Common myeloid progenitor, CD34-positive (primary cell): ENCODE measurements around the gene FAAP24.
"Not testable (repeated sequence)": the region's sequence is repeated elsewhere in the genome, so short reads cannot be mapped to it uniquely, and the experiment has no call there.

Source experiments
- CTCF ChIA-PET: fragments of 350-600 bp; sonication (Branson Sonifier 250); formaldehyde crosslinking; loops from one replicate; lab custom pipeline; 2021; ENCODE audit warnings: antibody characterized with exemption; lab: Charles Lee
- POLR2A ChIA-PET: fragments of 350-600 bp; sonication (Branson Sonifier 250); formaldehyde crosslinking; loops from one replicate; lab custom pipeline; 2021; ENCODE audit warnings: antibody characterized with exemption; lab: Charles Lee
- DNase-seq, 3 donors: peaks; one replicate each; pipeline versions ENCODE4 v3.0.0 to v3.0.0-alpha.2; 2013
- H3K27ac ChIP-seq, 2 experiments: 1 replicate in 1 of 2; 2 replicates in 1 of 2; pipeline ENCODE4 v1.7.0; 2013; ENCODE audit warnings: inconsistent platforms in 2 of 2, low read length in 2 of 2, mild to moderate bottlenecking in 2 of 2, low read depth in 1 of 2, moderate library complexity in 1 of 2; ENCODE audit not compliant: severe bottlenecking in 2 of 2, insufficient read depth in 1 of 2, poor library complexity in 1 of 2
- H3K27me3 ChIP-seq, 5 experiments: replicated peaks in 2 of 5; 1 replicate in 3 of 5; 2 replicates in 2 of 5; pipeline versions ENCODE4 v1.6.1 to v1.7.0; 2013; ENCODE audit warnings: low read length in 4 of 5, mild to moderate bottlenecking in 2 of 5, moderate library complexity in 2 of 5, inconsistent platforms in 1 of 5; ENCODE audit not compliant: insufficient read depth in 5 of 5, control insufficient read depth in 4 of 5
- H3K36me3 ChIP-seq, 4 experiments: 1 replicate in 2 of 4; 2 replicates in 2 of 4; pipeline versions ENCODE4 v1.6.1 to v1.7.0; 2013; ENCODE audit warnings: low read length in 3 of 4, control low read depth in 1 of 4, mild to moderate bottlenecking in 1 of 4; ENCODE audit not compliant: control insufficient read depth in 4 of 4, insufficient read depth in 4 of 4
- H3K4me1 ChIP-seq, 4 experiments: 1 replicate in 3 of 4; 2 replicates in 1 of 4; pipeline versions ENCODE4 v1.6.1 to v1.7.1; 2013; ENCODE audit warnings: low read length in 3 of 4, mild to moderate bottlenecking in 3 of 4, control low read depth in 1 of 4, inconsistent platforms in 1 of 4, moderate library complexity in 1 of 4; ENCODE audit not compliant: control insufficient read depth in 4 of 4, insufficient read depth in 4 of 4; ENCODE audit errors: control extremely low read depth in 1 of 4
- H3K4me3 ChIP-seq, 7 experiments: 1 replicate in 4 of 7; 2 replicates in 3 of 7; pipeline versions ENCODE4 v1.5.1 to v1.7.0; 2013; ENCODE audit warnings: mild to moderate bottlenecking in 7 of 7, low read length in 6 of 7, moderate library complexity in 6 of 7, inconsistent platforms in 2 of 7, low read depth in 2 of 7, control low read depth in 1 of 7; ENCODE audit not compliant: insufficient read depth in 4 of 7, control insufficient read depth in 1 of 7; ENCODE audit errors: extremely low read depth in 1 of 7
- H3K9me3 ChIP-seq, 5 experiments: 1 replicate in 4 of 5; 2 replicates in 1 of 5; pipeline versions ENCODE4 v1.6.1 to v1.7.1; 2013; ENCODE audit warnings: low read length in 4 of 5, mild to moderate bottlenecking in 2 of 5, inconsistent platforms in 1 of 5, low read depth in 1 of 5, moderate library complexity in 1 of 5; ENCODE audit not compliant: control insufficient read depth in 4 of 5, insufficient read depth in 2 of 5; ENCODE audit errors: control extremely low read depth in 1 of 5
- WGBS: methylation state at CpG from one replicate; pipeline ENCODE4 v1.1.5; 2013; ENCODE audit not compliant: insufficient coverage; 5-methylcytosine and 5-hydroxymethylcytosine counted together

Gene FAAP24

GRCh38 chr19:33005440-33005839, 33.4 kb downstream of the FAAP24 start:
- WGBS, result 70% methylated on average over 3 of the region's 5 CpGs
- Histone ChIP-seq H3K27ac (no peak overlapping the region), H3K4me1 (no peaks in the 10 kb centered on the region), H3K4me3 (no peak overlapping the region), H3K36me3 (no peaks in the 10 kb centered on the region), H3K9me3 (no peaks in the 10 kb centered on the region), H3K27me3 (peaks cover 0 to 7% (median 0%) of the 10 kb centered on the region in 5 experiments)
- ChIA-PET POLR2A (interaction anchor here (0.6 kb wide), 1 partner anchor 47 kb away, joined by 3 read pairs; no protein-coding TSS in a partner anchor), CTCF (no interaction called here)
- DNase-seq, result no peak

- 98% methylated on average over 4 of the region's 4 CpGs for WGBS
- H3K4me3 ChIP-seq, result no peak overlapping the region
- H3K27ac ChIP-seq, result no peak overlapping the region
- CTCF ChIA-PET, result no interaction called here
- no peak for DNase-seq
- no peaks in the 10 kb centered on the region for H3K9me3 ChIP-seq
- peaks cover 0 to 18% (median 0%) of the 10 kb centered on the region in 5 experiments for H3K27me3 ChIP-seq
- H3K4me1 ChIP-seq, result no peaks in the 10 kb centered on the region
- POLR2A ChIA-PET, result no interaction called here
- no peaks in the 10 kb centered on the region for H3K36me3 ChIP-seq
Observed at GRCh38 chr19:33008738-33009137, 36.7 kb downstream of the FAAP24 start.

- H3K4me1 ChIP-seq, POLR2A ChIA-PET, DNase-seq, H3K9me3 ChIP-seq, H3K4me3 ChIP-seq, CTCF ChIA-PET, H3K36me3 ChIP-seq, H3K27ac ChIP-seq: not testable (repeated sequence)
- H3K27me3 ChIP-seq, result peaks cover 0 to 18% (median 0%) of the 10 kb centered on the region in 5 experiments
- WGBS, result 58% methylated on average over 2 of the region's 4 CpGs
Observed at GRCh38 chr19:33010891-33011290, 38.8 kb downstream of the FAAP24 start.

- Histone ChIP-seq H3K27me3 (peaks cover 0 to 45% (median 7%) of the 10 kb centered on the region in 5 experiments), H3K27ac (no peak overlapping the region), H3K36me3 (no peaks in the 10 kb centered on the region), H3K4me3 (no peak overlapping the region), H3K4me1 (no peaks in the 10 kb centered on the region), H3K9me3 (peaks cover 0 to 4% (median 0%) of the 10 kb centered on the region in 5 experiments)
- 56% methylated on average over 10 of the region's 11 CpGs for WGBS
- no peak for DNase-seq
- POLR2A ChIA-PET, result no interaction called here
- CTCF ChIA-PET, result interaction anchor here (1.4 kb wide), 1 partner anchor 18 kb away, joined by 3 read pairs; no protein-coding TSS in a partner anchor
Observed at GRCh38 chr19:33022472-33023116, 50.6 kb downstream of the FAAP24 start.

GRCh38 chr19:33024398-33024797, 52.4 kb downstream of the FAAP24 start:
- POLR2A ChIA-PET, result no interaction called here
- 90% methylated on average over 7 of the region's 8 CpGs for WGBS

GRCh38 chr19:33025468-33026238, 53.6 kb downstream of the FAAP24 start:
- H3K4me3 ChIP-seq, H3K36me3 ChIP-seq, CTCF ChIA-PET, POLR2A ChIA-PET, H3K27ac ChIP-seq, DNase-seq, H3K4me1 ChIP-seq: not testable (repeated sequence)
- WGBS, result 94% methylated on average over 3 of the region's 12 CpGs
- Histone ChIP-seq H3K9me3 (peaks cover 0 to 16% (median 9%) of the 10 kb centered on the region in 5 experiments), H3K27me3 (peaks cover 0 to 55% (median 7%) of the 10 kb centered on the region in 5 experiments)

More at GRCh38 chr19:33024398-33024797, 52.4 kb downstream of the FAAP24 start:
- Histone ChIP-seq H3K9me3 (peaks cover 0 to 8% (median 0%) of the 10 kb centered on the region in 5 experiments), H3K4me3 (no peak overlapping the region), H3K27me3 (peaks cover 0 to 48% (median 7%) of the 10 kb centered on the region in 5 experiments), H3K4me1 (no peaks in the 10 kb centered on the region), H3K36me3 (no peaks in the 10 kb centered on the region), H3K27ac (no peak overlapping the region)
- no peak for DNase-seq
- CTCF ChIA-PET, result no interaction called here

GRCh38 chr19:33026602-33027001, 54.6 kb downstream of the FAAP24 start:
- H3K4me1 ChIP-seq, CTCF ChIA-PET, H3K36me3 ChIP-seq, H3K4me3 ChIP-seq, POLR2A ChIA-PET, H3K27ac ChIP-seq, DNase-seq: not testable (repeated sequence)
- 96% methylated on average over 3 of the region's 5 CpGs for WGBS
- H3K27me3 ChIP-seq, result peaks cover 0 to 56% (median 7%) of the 10 kb centered on the region in 5 experiments
- peaks cover 0 to 16% (median 11%) of the 10 kb centered on the region in 5 experiments for H3K9me3 ChIP-seq
